ENCODE results near the gene KLK4. TPM values are rescaled to one million over a fixed set of nuclear protein-coding genes. Genes with fewer than 3 reads are reported as not detected.

Gene KLK4
- total RNA-seq, 1 donor from 2014 or later = 1.1 TPM

DNA sequence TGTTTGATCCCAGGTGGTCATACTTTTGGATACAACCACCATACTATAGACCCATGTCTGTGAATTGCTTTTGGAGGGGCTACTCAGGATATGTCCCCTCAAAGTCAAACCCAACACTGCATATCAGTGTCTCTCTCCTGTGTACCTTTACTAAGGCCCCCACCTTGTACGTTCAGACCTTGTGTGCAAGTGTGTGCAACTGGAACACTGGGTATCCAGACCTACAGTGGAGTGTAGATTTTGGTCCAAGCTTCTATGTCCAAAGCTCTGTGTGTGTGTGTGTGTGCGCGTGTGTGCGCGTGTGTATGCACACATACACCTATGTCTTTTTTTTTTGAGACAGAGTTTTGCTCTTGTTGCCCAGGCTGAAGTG lies 20.0 kb downstream of the KLK4 start:
- DNase-seq (ENCODE audit: low spot score) (no peak), ATAC-seq (no peak)
- intact Hi-C loops (cut with DNase I) = no loop called here

DNA sequence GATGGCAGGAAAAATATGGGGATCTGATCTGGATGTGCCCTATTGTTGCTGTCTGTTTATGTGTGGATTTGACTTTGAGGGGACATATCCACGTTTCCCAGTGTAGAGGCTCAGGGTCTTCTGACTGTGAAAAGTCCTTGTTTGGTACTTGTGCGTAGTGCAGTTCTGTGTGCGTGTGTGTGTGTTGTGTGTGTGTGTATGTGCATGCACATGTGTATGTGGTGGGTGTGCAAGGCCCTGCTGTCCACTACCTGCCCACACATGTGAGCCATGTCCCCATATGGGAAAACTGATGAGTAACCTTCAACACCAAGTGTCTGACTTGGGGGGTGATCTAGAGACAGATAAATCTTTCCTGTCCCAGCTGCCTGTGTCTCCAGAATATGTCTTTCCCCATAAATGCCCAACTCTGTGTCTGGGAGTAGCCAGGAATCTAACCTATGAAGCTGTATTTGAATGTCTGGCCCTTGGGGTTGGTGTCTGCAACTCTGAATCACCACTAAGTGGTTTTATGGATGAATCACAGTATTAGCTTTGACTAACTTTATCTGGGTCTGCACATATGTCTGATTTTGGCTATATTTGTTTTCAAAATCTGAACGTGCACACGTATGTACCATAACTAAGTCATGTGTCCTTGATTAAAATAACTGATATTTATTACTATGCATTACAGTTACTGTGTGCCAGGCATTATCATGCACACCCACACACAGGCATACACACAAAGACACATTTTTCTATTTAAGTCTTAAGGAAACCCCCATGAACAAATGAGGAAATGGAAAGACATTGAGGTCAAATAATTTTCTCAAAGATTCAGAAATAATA lies 20.6 kb downstream of the KLK4 start:
- intact Hi-C loops (cut with DNase I) = no loop called here
- ATAC-seq = no peak
- DNase-seq (ENCODE audit: low spot score) = no peak

DNA sequence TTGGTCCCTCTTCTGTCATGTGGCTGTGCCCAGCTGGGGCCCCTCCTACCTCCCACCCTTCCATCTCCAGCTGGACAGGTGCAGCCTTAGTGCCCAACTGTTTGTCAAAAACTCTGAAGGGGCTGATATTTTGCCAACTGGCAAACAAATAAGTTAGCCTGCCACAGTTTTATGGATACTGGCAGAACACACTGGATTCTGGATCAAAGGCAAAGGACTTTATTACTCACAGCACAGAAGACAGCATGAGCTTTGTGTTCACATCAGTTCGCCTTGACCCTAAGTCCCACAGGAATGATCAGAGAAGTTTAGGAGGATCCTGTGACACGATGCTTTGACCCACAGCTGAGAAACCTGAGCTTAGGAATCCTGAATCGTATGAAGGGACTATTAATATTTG lies 21.6 kb downstream of the KLK4 start:
- ATAC-seq (peak; percentile 91), DNase-seq (ENCODE audit: low spot score) (no peak)
- intact Hi-C loops (cut with DNase I) = no loop called here

DNA sequence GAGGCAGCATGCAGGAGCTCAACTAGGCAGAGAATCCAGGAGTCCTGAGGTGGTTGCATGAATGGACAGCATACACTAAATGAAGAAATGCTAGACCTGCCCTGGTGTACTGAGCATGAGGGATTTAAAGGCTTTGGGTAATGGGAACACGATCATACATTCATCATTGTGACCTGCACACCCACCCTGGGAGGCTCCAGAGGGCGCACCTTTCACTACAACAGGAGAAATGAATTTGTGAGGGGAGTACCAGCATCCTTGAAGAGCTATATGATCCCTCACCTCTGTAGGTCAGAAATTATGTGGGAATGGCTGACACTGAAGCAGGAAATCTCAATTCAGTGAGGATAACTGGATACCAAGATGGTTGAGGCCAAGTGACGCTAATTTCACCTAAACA lies 29.0 kb downstream of the KLK4 start:
- intact Hi-C loops (cut with DNase I) = no loop called here
- ATAC-seq = no peak
- no peak for DNase-seq (ENCODE audit: low spot score)

DNA sequence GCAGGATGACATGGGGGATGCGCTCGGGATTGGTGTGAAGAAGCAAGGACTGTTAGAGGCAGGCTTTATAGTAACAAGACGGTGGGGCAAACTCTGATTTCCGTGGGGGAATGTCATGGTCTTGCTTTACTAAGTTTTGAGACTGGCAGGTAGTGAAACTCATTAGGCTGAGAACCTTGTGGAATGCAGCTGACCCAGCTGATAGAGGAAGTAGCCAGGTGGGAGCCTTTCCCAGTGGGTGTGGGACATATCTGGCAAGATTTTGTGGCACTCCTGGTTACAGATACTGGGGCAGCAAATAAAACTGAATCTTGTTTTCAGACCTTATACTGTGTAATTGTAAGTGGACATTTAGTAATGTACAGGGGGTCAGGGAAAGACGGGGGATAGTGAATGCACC lies 31.0 kb downstream of the KLK4 start:
- intact Hi-C loops (cut with DNase I) = no loop called here
- DNase-seq (ENCODE audit: low spot score) (no peak), ATAC-seq (no peak)

DNA sequence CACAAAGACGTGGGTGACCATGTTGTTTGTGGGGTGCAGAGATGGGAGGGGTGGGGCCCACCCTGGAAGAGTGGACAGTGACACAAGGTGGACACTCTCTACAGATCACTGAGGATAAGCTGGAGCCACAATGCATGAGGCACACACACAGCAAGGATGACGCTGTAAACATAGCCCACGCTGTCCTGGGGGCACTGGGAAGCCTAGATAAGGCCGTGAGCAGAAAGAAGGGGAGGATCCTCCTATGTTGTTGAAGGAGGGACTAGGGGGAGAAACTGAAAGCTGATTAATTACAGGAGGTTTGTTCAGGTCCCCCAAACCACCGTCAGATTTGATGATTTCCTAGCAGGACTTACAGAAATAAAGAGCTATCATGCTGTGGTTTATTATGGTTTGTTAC lies 32.3 kb downstream of the KLK4 start:
- ATAC-seq (no peak), DNase-seq (ENCODE audit: low spot score) (no peak)
- intact Hi-C loops (cut with DNase I) = no loop called here

DNA sequence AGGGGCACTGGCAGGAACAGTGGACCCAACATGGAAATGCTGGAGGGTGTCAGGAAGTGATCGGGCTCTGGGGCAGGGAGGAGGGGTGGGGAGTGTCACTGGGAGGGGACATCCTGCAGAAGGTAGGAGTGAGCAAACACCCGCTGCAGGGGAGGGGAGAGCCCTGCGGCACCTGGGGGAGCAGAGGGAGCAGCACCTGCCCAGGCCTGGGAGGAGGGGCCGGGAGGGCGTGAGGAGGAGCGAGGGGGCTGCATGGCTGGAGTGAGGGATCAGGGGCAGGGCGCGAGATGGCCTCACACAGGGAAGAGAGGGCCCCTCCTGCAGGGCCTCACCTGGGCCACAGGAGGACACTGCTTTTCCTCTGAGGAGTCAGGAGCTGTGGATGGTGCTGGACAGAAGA lies 33.9 kb downstream of the KLK4 start:
- intact Hi-C loops (cut with DNase I) = no loop called here
- no peak for ATAC-seq
- no peak for DNase-seq (ENCODE audit: low spot score)

DNA sequence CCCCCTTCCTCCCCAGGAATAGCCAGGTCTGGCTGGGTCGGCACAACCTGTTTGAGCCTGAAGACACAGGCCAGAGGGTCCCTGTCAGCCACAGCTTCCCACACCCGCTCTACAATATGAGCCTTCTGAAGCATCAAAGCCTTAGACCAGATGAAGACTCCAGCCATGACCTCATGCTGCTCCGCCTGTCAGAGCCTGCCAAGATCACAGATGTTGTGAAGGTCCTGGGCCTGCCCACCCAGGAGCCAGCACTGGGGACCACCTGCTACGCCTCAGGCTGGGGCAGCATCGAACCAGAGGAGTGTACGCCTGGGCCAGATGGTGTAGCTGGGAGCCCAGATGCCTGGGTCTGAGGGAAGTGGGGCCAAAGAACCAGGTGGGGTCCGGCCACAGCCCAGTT lies 34.7 kb downstream of the KLK4 start:
- DNase-seq (ENCODE audit: low spot score) (no peak), ATAC-seq (no peak)
- intact Hi-C loops (cut with DNase I) = no loop called here

DNA sequence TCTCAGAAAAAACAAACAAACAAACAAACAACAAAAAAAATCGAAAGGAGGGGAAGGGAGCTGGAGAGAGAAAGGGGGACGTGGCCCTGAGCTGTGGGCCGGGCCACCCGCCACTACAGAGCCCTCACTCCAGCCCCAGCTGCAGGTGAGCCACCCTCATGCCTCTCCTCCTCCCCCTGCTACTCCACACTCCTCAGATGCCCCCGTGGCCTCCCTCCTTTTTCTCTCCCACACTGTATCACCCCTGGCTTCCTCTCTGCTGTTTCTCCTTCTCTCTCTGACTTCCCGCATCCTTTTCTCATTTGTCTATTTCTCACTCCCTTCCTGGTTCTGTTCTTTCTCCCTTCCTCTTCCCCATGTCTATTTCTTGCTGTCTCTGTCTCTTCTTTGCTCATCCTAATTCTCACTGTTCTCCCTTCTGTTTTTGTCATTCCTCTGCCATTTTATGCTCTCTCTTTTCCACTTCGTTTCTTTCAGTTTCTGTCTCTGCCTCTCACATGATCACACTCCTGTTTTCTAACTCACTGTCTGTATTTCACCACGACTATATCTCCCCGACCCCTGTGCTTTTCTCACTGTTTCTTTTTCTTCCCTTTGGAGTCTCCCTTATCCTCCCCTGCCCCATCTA lies 35.3 kb downstream of the KLK4 start:
- no peak for DNase-seq (ENCODE audit: low spot score)
- intact Hi-C loops (cut with DNase I) = no loop called here
- no peak for ATAC-seq

DNA sequence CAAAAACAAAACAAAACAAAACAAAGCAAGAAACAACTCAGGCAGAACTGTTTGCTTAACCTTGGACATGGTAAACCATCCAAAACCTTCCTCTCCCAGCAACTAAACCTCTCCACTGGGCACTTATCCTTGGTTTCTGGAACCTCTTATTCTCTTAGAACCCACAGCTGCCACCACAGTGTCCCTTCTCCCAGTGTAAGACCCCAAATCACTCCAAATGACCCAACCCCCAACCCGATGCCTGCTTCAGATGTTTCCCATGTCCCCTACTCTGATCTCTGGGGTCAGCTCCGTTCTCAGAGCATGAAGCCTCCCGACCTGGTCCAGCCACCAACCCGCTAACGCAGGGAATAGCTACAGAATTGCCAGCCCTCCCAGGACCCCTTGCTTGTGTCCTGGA lies 37.0 kb downstream of the KLK4 start:
- ATAC-seq = no peak
- intact Hi-C loops (cut with DNase I) = no loop called here
- DNase-seq (ENCODE audit: low spot score) = no peak

DNA sequence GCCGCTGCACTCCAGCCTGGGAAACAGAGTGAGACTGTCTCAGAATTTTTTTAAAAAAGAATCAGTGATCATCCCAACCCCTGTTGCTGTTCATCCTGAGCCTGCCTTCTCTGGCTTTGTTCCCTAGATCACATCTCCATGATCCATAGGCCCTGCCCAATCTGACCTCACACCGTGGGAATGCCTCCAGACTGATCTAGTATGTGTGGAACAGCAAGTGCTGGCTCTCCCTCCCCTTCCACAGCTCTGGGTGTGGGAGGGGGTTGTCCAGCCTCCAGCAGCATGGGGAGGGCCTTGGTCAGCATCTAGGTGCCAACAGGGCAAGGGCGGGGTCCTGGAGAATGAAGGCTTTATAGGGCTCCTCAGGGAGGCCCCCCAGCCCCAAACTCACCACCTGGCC lies 38.1 kb downstream of the KLK4 start, which contains the start of gene KLK2:
TSS of gene KLK2 (plus strand) at position 384 of the 400 bp plus-strand sequence. CDS start 35 bp downstream, outside the sequence.
- DNase-seq (ENCODE audit: low spot score) (no peak), ATAC-seq (peak; percentile 63)
- intact Hi-C loops (cut with DNase I) = no loop called here

DNA sequence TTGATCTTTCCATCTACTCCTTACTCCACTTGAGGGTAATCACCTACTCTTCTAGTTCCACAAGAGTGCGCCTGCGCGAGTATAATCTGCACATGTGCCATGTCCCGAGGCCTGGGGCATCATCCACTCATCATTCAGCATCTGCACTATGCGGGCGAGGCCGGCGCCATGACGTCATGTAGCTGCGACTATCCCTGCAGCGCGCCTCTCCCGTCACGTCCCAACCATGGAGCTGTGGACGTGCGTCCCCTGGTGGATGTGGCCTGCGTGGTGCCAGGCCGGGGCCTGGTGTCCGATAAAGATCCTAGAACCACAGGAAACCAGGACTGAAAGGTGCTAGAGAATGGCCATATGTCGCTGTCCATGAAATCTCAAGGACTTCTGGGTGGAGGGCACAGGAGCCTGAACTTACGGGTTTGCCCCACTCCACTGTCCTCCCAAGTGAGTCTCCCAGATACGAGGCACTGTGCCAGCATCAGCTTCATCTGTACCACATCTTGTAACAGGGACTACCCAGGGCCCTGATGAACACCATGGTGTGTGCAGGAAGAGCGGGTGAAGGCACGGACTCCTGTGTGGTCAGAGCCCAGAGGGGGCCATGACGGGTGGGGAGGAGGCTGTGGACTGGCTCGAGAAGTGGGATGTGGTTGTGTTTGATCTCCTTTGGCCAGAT lies 40.6 kb downstream of the KLK4 start:
- no peak for DNase-seq (ENCODE audit: low spot score)
- intact Hi-C loops (cut with DNase I) = no loop called here

DNA sequence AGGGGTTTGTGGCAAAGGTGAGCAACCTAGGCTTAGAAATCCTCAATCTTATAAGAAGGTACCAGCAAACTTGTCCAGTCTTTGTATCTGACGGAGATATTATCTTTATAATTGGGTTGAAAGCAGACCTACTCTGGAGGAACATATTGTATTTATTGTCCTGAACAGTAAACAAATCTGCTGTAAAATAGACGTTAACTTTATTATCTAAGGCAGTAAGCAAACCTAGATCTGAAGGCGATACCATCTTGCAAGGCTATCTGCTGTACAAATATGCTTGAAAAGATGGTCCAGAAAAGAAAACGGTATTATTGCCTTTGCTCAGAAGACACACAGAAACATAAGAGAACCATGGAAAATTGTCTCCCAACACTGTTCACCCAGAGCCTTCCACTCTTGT lies 41.7 kb downstream of the KLK4 start:
- DNase-seq (ENCODE audit: low spot score) = no peak
- intact Hi-C loops (cut with DNase I) = no loop called here
- no peak for ATAC-seq

More for the DNA sequence above, 40.6 kb downstream of the KLK4 start:
- ATAC-seq = no peak

DNA sequence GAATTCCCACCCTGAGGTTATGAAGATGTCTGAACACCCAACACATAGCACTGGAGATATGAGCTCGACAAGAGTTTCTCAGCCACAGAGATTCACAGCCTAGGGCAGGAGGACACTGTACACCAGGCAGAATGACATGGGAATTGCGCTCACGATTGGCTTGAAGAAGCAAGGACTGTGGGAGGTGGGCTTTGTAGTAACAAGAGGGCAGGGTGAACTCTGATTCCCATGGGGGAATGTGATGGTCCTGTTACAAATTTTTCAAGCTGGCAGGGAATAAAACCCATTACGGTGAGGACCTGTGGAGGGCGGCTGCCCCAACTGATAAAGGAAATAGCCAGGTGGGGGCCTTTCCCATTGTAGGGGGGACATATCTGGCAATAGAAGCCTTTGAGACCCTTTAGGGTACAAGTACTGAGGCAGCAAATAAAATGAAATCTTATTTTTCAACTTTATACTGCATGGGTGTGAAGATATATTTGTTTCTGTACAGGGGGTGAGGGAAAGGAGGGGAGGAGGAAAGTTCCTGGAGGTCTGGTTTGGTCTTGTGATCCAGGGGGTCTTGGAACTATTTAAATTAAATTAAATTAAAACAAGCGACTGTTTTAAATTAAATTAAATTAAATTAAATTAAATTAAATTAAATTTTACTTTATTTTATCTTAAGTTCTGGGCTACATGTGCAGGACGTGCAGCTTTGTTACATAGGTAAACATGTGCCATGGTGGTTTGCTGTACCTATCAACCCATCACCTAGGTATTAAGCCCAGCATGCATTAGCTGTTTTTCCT lies 49.5 kb downstream of the KLK4 start:
- ATAC-seq (no peak), DNase-seq (ENCODE audit: low spot score) (no peak)
- intact Hi-C loops (cut with DNase I) = no loop called here

DNA sequence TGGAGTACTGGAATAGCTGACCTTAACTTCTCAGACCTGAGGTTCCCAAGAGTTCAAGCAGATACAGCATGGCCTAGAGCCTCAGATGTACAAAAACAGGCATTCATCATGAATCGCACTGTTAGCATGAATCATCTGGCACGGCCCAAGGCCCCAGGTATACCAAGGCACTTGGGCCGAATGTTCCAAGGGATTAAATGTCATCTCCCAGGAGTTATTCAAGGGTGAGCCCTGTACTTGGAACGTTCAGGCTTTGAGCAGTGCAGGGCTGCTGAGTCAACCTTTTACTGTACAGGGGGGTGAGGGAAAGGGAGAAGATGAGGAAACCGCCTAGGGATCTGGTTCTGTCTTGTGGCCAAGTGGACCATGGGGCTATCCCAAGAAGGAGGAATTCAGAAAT lies 50.2 kb downstream of the KLK4 start:
- intact Hi-C loops (cut with DNase I) = no loop called here
- DNase-seq (ENCODE audit: low spot score) = no peak
- ATAC-seq = no peak

DNA sequence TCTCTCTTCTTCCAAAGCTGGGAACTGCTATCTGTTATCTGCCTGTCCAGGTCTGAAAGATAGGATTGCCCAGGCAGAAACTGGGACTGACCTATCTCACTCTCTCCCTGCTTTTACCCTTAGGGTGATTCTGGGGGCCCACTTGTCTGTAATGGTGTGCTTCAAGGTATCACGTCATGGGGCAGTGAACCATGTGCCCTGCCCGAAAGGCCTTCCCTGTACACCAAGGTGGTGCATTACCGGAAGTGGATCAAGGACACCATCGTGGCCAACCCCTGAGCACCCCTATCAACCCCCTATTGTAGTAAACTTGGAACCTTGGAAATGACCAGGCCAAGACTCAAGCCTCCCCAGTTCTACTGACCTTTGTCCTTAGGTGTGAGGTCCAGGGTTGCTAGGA lies 51.3 kb downstream of the KLK4 start:
- no peak for ATAC-seq
- DNase-seq (ENCODE audit: low spot score) = no peak
- intact Hi-C loops (cut with DNase I) = no loop called here

DNA sequence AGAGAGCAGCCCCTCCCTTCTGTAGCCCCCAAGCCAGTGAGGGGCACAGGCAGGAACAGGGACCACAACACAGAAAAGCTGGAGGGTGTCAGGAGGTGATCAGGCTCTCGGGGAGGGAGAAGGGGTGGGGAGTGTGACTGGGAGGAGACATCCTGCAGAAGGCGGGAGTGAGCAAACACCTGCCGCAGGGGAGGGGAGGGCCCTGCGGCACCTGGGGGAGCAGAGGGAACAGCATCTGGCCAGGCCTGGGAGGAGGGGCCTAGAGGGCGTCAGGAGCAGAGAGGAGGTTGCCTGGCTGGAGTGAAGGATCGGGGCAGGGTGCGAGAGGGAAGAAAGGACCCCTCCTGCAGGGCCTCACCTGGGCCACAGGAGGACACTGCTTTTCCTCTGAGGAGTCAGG lies 52.3 kb downstream of the KLK4 start:
- intact Hi-C loops (cut with DNase I) = no loop called here
- DNase-seq (ENCODE audit: low spot score) (no peak), ATAC-seq (no peak)

DNA sequence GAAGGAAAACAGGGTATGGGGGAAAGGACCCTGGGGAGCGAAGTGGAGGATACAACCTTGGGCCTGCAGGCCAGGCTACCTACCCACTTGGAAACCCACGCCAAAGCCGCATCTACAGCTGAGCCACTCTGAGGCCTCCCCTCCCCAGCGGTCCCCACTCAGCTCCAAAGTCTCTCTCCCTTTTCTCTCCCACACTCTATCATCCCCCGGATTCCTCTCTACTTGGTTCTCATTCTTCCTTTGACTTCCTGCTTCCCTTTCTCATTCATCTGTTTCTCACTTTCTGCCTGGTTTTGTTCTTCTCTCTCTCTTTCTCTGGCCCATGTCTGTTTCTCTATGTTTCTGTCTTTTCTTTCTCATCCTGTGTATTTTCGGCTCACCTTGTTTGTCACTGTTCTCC lies 53.8 kb downstream of the KLK4 start:
- ATAC-seq (no peak), DNase-seq (ENCODE audit: low spot score) (no peak)
- intact Hi-C loops (cut with DNase I) = no loop called here
